Activated T-helper 1 cell treated with anti-CD3 and anti-CD28 coated beads, Interleukin-2, amount 50 U/mL, for 16 hours (primary cell): ENCODE results near the gene SS18L1.

Experiments
- DNase-seq, 2 donors: peaks; one replicate each; pipeline ENCODE4 v3.0.0-alpha.2; 2020; ENCODE audit warnings: low read depth in 1 of 2, low spot score in 1 of 2

Gene SS18L1

GRCh38 chr20:62151835-62152364, 8.3 kb downstream of the SS18L1 start:
- DNase-seq: no peak

GRCh38 chr20:62155428-62156253, 12.1 kb downstream of the SS18L1 start:
- DNase-seq: no peak

GRCh38 chr20:62156254-62156556, 12.6 kb downstream of the SS18L1 start:
- DNase-seq: no peak

- DNase-seq: peak; percentile 46 to 55
Observed at GRCh38 chr20:62156592-62157386, 13.2 kb downstream of the SS18L1 start.

GRCh38 chr20:62157387-62158087, 14.0 kb downstream of the SS18L1 start:
- DNase-seq: no peak

- no peak for DNase-seq
Observed at GRCh38 chr20:62158088-62158400, 14.5 kb downstream of the SS18L1 start.

- no peak for DNase-seq
Observed at GRCh38 chr20:62158541-62158940, 15.0 kb downstream of the SS18L1 start.

- DNase-seq: no peak
Observed at GRCh38 chr20:62159052-62159451, 15.5 kb downstream of the SS18L1 start.

GRCh38 chr20:62159839-62160238, 16.3 kb downstream of the SS18L1 start:
- DNase-seq: peak in 1 of 2 donors; percentile 42

GRCh38 chr20:62160253-62160652, 16.7 kb downstream of the SS18L1 start:
- DNase-seq: no peak

GRCh38 chr20:62160876-62161275, 17.3 kb downstream of the SS18L1 start:
- no peak for DNase-seq

- no peak for DNase-seq
Observed at GRCh38 chr20:62161347-62161746, 17.8 kb downstream of the SS18L1 start.

GRCh38 chr20:62162765-62163484, 19.4 kb downstream of the SS18L1 start:
- no peak for DNase-seq

GRCh38 chr20:62163485-62163865, 19.9 kb downstream of the SS18L1 start:
- no peak for DNase-seq

GRCh38 chr20:62163986-62164762, 20.6 kb downstream of the SS18L1 start:
- no peak for DNase-seq

- no peak for DNase-seq
Observed at GRCh38 chr20:62164879-62165761, 21.6 kb downstream of the SS18L1 start.

GRCh38 chr20:62165762-62166399, 22.3 kb downstream of the SS18L1 start:
- no peak for DNase-seq

GRCh38 chr20:62167474-62167873, 23.9 kb downstream of the SS18L1 start:
- DNase-seq: no peak

GRCh38 chr20:62168061-62168460, 24.5 kb downstream of the SS18L1 start:
- DNase-seq: no peak
